K562 (cell line): Measurements from ENCODE around the gene DCUN1D4. TPM values are rescaled to one million over a fixed set of nuclear protein-coding genes. Genes with fewer than 3 reads are reported as not detected.
A peak's percentile ranks its signal among the peaks of the same experiment; 100 is the strongest.

Source experiments
- ATF3 ChIP-seq, 2 experiments: fragments of 450-650 bp in 1 of 2; sonication (generic) in 1 of 2; formaldehyde crosslinking in 1 of 2; IDR thresholded peaks in 1 of 2; conservative IDR thresholded peaks in 1 of 2; 2 replicates each; pipeline versions ENCODE4 v1.6.1 to v1.8.1; 2016 to 2023; ENCODE audit warnings: mild to moderate bottlenecking in 2 of 2, moderate library complexity in 2 of 2, inconsistent platforms in 1 of 2, missing genetic modification reagents in 1 of 2
- CBX3 ChIP-seq, 2 experiments: IDR thresholded peaks; 1 replicate in 1 of 2; 2 replicates in 1 of 2; pipeline ENCODE4 v1.6.1; 2012; ENCODE audit warnings: inconsistent platforms in 2 of 2, low read length in 2 of 2, borderline replicate concordance in 1 of 2, control low read depth in 1 of 2
- E2F4 ChIP-seq: sonication (generic); formaldehyde crosslinking; IDR thresholded peaks from 2 replicates; pipeline ENCODE4 v1.8.0; 2022; ENCODE audit warnings: mild to moderate bottlenecking, low read depth, missing genetic modification reagents
- NONO ChIP-seq, 2 experiments: fragments of 200-400 bp in 1 of 2; fragments of 450-650 bp in 1 of 2; formaldehyde crosslinking in 1 of 2; IDR thresholded peaks; 2 replicates each; pipeline ENCODE4 v1.6.1; 2017; ENCODE audit warnings: low read depth in 2 of 2, mild to moderate bottlenecking in 2 of 2, moderate library complexity in 2 of 2, low read length in 1 of 2
- PRDM10 ChIP-seq: fragments of 450-650 bp; IDR thresholded peaks from 2 replicates; pipeline ENCODE4 v1.6.1; 2018; ENCODE audit not compliant: partially characterized antibody
- REST ChIP-seq, 2 experiments: fragments of 450-650 bp; formaldehyde crosslinking in 1 of 2; IDR thresholded peaks; 2 replicates each; pipeline versions ENCODE4 v1.4.0 to v1.6.1; 2014 to 2020; ENCODE audit warnings: mild to moderate bottlenecking in 2 of 2, borderline replicate concordance in 1 of 2, low read depth in 1 of 2
- SAFB ChIP-seq: fragments of 200-400 bp; formaldehyde crosslinking; IDR thresholded peaks from 2 replicates; pipeline ENCODE4 v1.6.1; 2017; ENCODE audit warnings: low read depth, low read length, borderline replicate concordance
- TAF15 ChIP-seq: fragments of 200-400 bp; formaldehyde crosslinking; IDR thresholded peaks from 2 replicates; pipeline ENCODE4 v1.6.1; 2017; ENCODE audit warnings: mild to moderate bottlenecking, low read depth, low read length, moderate library complexity
- ZFX ChIP-seq: sonication (generic); formaldehyde crosslinking; IDR thresholded peaks from 2 replicates; pipeline ENCODE4 v1.8.0; 2022; ENCODE audit warnings: mild to moderate bottlenecking, missing genetic modification reagents, moderate library complexity
- ZNF140 ChIP-seq: fragments of 250-450 bp; sonication (Bioruptor Pico); IDR thresholded peaks from 2 replicates; pipeline ENCODE4 v1.8.0; 2021; ENCODE audit warnings: moderate library complexity, mild to moderate bottlenecking, inconsistent platforms
- ZNF316 ChIP-seq: fragments of 450-650 bp; IDR thresholded peaks from 2 replicates; pipeline ENCODE4 v1.6.1; 2016
- polyA plus RNA-seq, 8 experiments: library from polyadenylated mRNA; depleted of rRNA in 4 of 8; stranded (reverse) in 5 of 8; unstranded in 3 of 8; fragments of >200 nt; fragmentation: Nextera tagmentation in 2 of 8; fragmentation: Illumina TruSeq in 1 of 8; extraction: Ambion mirVana in 2 of 8; extraction: Trizol in 1 of 8; gene quantifications; 2 replicates each; pipeline versions ENCODE4 v1.2.1 to v1.2.3, GENCODE V29; 2011 to 2014; ENCODE audit warnings: inconsistent platforms in 1 of 8, missing spikeins in 1 of 8
- total RNA-seq, 7 experiments: library from RNA; depleted of rRNA in 6 of 7; stranded (reverse); fragments of >200 nt in 6 of 7; fragmentation: Illumina TruSeq in 2 of 7; extraction: Trizol in 2 of 7; gene quantifications; 2 replicates each; pipeline versions ENCODE4 v1.2.1 to v1.2.3, GENCODE V29; 2011 to 2021; ENCODE audit warnings: low replicate concordance in 1 of 7

Gene DCUN1D4
- total and polyA plus RNA-seq, 9 of the 15 experiments (the other 6 are each of a cell fraction or from before 2014, with no cell fraction given) = 15.1 to 73.5 (median 23.0) TPM

GRCh38 chr4:51895816-51896408 is 53.0 kb downstream of the DCUN1D4 start (continued):
- TF ChIP-seq E2F4 (no peak), NONO (IDR thresholded peaks at IDR 0.05; ENCODE audit: low read depth in 2 of 2, low read length in 1 of 2) (no peak), PRDM10 (no peak), ATF3 (IDR thresholded peaks at IDR 0.05) (peak; percentile 60), ATF3 (CRISPR knock-in tag; conservative IDR thresholded peaks at IDR 0.05) (no peak), ZFX (no peak), SAFB (no peak), TAF15 (no peak), REST (IDR thresholded peaks at IDR 0.05; ENCODE audit: borderline replicate concordance) (peak; percentile 35; the same call in 1 of the 2 replicates), REST (CRISPR knock-in tag; IDR thresholded peaks at IDR 0.05; ENCODE audit: low read depth) (no peak), CBX3 (IDR thresholded peaks at IDR 0.05; ENCODE audit: borderline replicate concordance in 1 of 2, low read length in 2 of 2) (no peak), ZNF140 (no peak), ZNF316 (peak; percentile 82)
